GM12892 (cell line): ENCODE results near the gene CCR2.

Source experiments
- DNase-seq: peaks from one replicate; pipeline ENCODE4 v3.0.0; 2011; ENCODE audit not compliant: insufficient read length
- FAIRE-seq: peaks from 2 replicates; lab custom pipeline; 2011; peaks lifted over from hg19 to GRCh38; lab: Jason Lieb, UNC
- POLR2A ChIP-seq: IDR thresholded peaks from 2 replicates; pipeline ENCODE4 v1.6.1; 2011; ENCODE audit warnings: low read depth, low read length, control low read depth
- POLR2AphosphoS5 ChIP-seq: IDR thresholded peaks from 2 replicates; pipeline ENCODE4 v1.6.1; 2011; ENCODE audit warnings: low read depth, low read length, control low read depth
- TAF1 ChIP-seq: IDR thresholded peaks from 2 replicates; pipeline ENCODE4 v1.6.1; 2011; ENCODE audit warnings: low read depth, mild to moderate bottlenecking, control low read depth, low read length, borderline replicate concordance

The CCR2 gene

DNA sequence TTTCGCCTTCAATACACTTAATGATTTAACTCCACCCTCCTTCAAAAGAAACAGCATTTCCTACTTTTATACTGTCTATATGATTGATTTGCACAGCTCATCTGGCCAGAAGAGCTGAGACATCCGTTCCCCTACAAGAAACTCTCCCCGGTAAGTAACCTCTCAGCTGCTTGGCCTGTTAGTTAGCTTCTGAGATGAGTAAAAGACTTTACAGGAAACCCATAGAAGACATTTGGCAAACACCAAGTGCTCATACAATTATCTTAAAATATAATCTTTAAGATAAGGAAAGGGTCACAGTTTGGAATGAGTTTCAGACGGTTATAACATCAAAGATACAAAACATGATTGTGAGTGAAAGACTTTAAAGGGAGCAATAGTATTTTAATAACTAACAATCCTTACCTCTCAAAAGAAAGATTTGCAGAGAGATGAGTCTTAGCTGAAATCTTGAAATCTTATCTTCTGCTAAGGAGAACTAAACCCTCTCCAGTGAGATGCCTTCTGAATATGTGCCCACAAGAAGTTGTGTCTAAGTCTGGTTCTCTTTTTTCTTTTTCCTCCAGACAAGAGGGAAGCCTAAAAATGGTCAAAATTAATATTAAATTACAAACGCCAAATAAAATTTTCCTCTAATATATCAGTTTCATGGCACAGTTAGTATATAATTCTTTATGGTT is 17.1 kb downstream of the CCR2 start, which contains the start of gene CCR5:
TSS of gene CCR5 (plus strand) at position 108 of the 680 bp plus-strand sequence. CDS start 1,957 bp downstream, outside the sequence.
- DNase-seq (no peak), FAIRE-seq (no peak)
- TF ChIP-seq POLR2A: no peak
- no peak for TF ChIP-seq TAF1

GRCh38 chr3:46371519-46372340 is 17.8 kb downstream of the CCR2 start:
- FAIRE-seq (no peak), DNase-seq (no peak)

DNA sequence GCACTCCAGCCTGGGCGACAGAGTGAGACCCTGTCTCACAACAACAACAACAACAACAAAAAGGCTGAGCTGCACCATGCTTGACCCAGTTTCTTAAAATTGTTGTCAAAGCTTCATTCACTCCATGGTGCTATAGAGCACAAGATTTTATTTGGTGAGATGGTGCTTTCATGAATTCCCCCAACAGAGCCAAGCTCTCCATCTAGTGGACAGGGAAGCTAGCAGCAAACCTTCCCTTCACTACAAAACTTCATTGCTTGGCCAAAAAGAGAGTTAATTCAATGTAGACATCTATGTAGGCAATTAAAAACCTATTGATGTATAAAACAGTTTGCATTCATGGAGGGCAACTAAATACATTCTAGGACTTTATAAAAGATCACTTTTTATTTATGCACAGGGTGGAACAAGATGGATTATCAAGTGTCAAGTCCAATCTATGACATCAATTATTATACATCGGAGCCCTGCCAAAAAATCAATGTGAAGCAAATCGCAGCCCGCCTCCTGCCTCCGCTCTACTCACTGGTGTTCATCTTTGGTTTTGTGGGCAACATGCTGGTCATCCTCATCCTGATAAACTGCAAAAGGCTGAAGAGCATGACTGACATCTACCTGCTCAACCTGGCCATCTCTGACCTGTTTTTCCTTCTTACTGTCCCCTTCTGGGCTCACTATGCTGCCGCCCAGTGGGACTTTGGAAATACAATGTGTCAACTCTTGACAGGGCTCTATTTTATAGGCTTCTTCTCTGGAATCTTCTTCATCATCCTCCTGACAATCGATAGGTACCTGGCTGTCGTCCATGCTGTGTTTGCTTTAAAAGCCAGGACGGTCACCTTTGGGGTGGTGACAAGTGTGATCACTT is 18.8 kb downstream of the CCR2 start:
- TF ChIP-seq POLR2A: no peak
- no peak for TF ChIP-seq POLR2AphosphoS5
- TF ChIP-seq TAF1: no peak
- DNase-seq (no peak), FAIRE-seq (peak; percentile 87)

More at GRCh38 chr3:46371519-46372340, 17.8 kb downstream of the CCR2 start:
- TF ChIP-seq POLR2A (no peak), POLR2AphosphoS5 (no peak)

GRCh38 chr3:46374755-46375154 is 20.8 kb downstream of the CCR2 start:
- no peak for DNase-seq
- no peak for TF ChIP-seq POLR2AphosphoS5
- no peak for TF ChIP-seq TAF1
- no peak for TF ChIP-seq POLR2A
- peak; percentile 14 for FAIRE-seq

DNA sequence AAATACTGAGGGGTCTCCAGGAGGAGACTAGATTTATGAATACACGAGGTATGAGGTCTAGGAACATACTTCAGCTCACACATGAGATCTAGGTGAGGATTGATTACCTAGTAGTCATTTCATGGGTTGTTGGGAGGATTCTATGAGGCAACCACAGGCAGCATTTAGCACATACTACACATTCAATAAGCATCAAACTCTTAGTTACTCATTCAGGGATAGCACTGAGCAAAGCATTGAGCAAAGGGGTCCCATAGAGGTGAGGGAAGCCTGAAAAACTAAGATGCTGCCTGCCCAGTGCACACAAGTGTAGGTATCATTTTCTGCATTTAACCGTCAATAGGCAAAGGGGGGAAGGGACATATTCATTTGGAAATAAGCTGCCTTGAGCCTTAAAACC is 21.3 kb downstream of the CCR2 start:
- DNase-seq (no peak), FAIRE-seq (peak; percentile 36)
- TF ChIP-seq TAF1 (no peak), POLR2A (no peak), POLR2AphosphoS5 (no peak)

DNA sequence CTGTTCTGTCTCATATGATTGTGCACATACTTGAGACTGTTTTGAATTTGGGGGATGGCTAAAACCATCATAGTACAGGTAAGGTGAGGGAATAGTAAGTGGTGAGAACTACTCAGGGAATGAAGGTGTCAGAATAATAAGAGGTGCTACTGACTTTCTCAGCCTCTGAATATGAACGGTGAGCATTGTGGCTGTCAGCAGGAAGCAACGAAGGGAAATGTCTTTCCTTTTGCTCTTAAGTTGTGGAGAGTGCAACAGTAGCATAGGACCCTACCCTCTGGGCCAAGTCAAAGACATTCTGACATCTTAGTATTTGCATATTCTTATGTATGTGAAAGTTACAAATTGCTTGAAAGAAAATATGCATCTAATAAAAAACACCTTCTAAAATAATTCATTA is 21.9 kb downstream of the CCR2 start:
- FAIRE-seq (no peak), DNase-seq (no peak)
- no peak for TF ChIP-seq POLR2A
- TF ChIP-seq TAF1: no peak
- TF ChIP-seq POLR2AphosphoS5: no peak

GRCh38 chr3:46378426-46378942 is 24.6 kb downstream of the CCR2 start:
- TF ChIP-seq POLR2AphosphoS5 (no peak), POLR2A (no peak), TAF1 (no peak)
- DNase-seq (no peak), FAIRE-seq (peak; percentile 86)

DNA sequence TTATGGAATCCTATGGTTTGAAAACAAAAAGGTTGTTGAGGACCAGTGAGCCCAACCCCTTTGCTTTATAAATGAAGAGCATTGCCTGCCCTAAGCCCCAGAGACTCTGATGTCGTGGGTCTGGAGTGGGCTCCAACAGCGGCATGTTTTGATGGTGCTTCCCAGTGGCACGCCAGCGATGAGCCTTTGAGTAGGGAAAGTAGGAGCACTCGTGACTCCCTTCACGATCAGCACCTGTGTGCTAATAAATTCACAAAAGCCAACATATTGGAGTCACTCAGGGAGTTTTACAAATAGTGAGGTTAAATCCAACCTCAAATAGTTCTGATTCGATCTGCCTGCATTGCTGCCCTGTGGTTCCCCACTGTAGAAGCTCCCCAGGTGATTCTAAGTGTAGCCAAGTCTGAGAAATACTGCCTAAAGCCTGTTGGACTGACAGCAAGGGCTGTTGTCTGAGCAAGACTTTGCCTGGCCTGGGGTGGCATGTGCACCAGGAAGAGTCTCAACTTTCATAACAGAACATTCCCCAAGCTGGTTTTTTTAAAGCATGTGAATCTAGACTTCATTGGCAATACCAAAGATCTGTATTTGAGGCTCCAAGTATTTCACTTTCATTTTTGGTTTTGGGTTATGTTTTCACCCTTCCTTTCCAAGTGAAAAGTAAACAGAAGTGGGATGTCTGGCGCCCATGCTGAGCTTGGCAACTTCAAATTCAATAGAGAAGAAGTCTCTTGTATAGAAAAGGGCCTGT is 26.7 kb downstream of the CCR2 start:
- FAIRE-seq (peak; percentile 50), DNase-seq (no peak)
- no peak for TF ChIP-seq TAF1
- no peak for TF ChIP-seq POLR2AphosphoS5
- no peak for TF ChIP-seq POLR2A

- DNase-seq (no peak), FAIRE-seq (no peak)
- no peak for TF ChIP-seq POLR2A
- no peak for TF ChIP-seq TAF1
- TF ChIP-seq POLR2AphosphoS5: no peak
Observed at GRCh38 chr3:46381625-46382024, 27.7 kb downstream of the CCR2 start.

- TF ChIP-seq POLR2A (no peak), TAF1 (no peak), POLR2AphosphoS5 (no peak)
- FAIRE-seq (peak; percentile 69), DNase-seq (no peak)
Observed at GRCh38 chr3:46383211-46383950, 29.5 kb downstream of the CCR2 start.
